ENCODE measurements around the gene POLR3E.

GRCh38 chr16:22323959-22324786 is 27.0 kb downstream of the POLR3E start:
- no peak for TF ChIP-seq ZNF274 (IDR thresholded peaks at IDR 0.05; ENCODE audit: low read depth, low read length)
- TF ChIP-seq SUZ12 (IDR thresholded peaks at IDR 0.05; ENCODE audit: extremely low read depth, insufficient read depth, insufficient read length), result no peak

Data from NT2/D1 (cell line).